Pancreas (tissue), 10 donors: ENCODE measurements around the gene TAF8. TPM values are rescaled to one million over a fixed set of nuclear protein-coding genes. Genes with fewer than 3 reads are reported as not detected.

Experiments
- ATAC-seq, 4 donors: fragments of 200-7000 bp; cut with Tn5 transposase; one replicate each; pipeline versions ENCODE4 v1.8.0 to v1.9.1; 2020; ENCODE audit warnings: mild to moderate bottlenecking in 4 of 4, moderate library complexity in 4 of 4
- DNase-seq, 6 donors: peaks; one replicate each; pipeline ENCODE4 v3.0.0-alpha.2; 2020
- FAIRE-seq: peaks from 2 replicates; lab custom pipeline; 2012; peaks lifted over from hg19 to GRCh38; lab: Jason Lieb, UNC
- H3K27ac ChIP-seq, 4 donors: fragments of 200-600 bp; sonication (generic); 1 replicate in 3 of 4; 2 replicates in 1 of 4; pipeline versions ENCODE4 v1.5.0 to v1.8.0; 2020
- H3K27me3 ChIP-seq, 4 donors: fragments of 200-600 bp; one replicate each; pipeline ENCODE4 v1.8.0; 2021
- H3K36me3 ChIP-seq, 3 donors: fragments of 200-600 bp; sonication (generic) in 1 of 3; one replicate each; pipeline versions ENCODE4 v1.5.0 to v1.8.0; 2020 to 2021
- H3K4me1 ChIP-seq, 3 donors: fragments of 200-600 bp; one replicate each; pipeline ENCODE4 v1.8.0; 2021
- H3K4me3 ChIP-seq, 4 donors: fragments of 200-600 bp; sonication (generic) in 2 of 4; one replicate each; pipeline versions ENCODE4 v1.5.0 to v1.8.0; 2020 to 2021
- H3K9me3 ChIP-seq, 4 donors: fragments of 200-600 bp; one replicate each; pipeline ENCODE4 v1.8.0; 2021
- CTCF ChIP-seq, 4 donors: fragments of 200-600 bp; sonication (generic) in 3 of 4; IDR thresholded peaks; one replicate each; pipeline versions ENCODE4 v1.5.0 to v1.8.0; 2021; ENCODE audit warnings: antibody characterized with exemption in 4 of 4
- WGBS, 2 donors: extraction: QIAGEN DNeasy Blood & Tissue Kit; methylation state at CpG; one replicate each; pipeline ENCODE4 v1.1.7; 2013; 5-methylcytosine and 5-hydroxymethylcytosine counted together
- intact Hi-C, 3 donors: fragments of 100-400 bp; cut with DNase I; formaldehyde crosslinking; loops; one replicate each; pipeline versions ENCODE4 v1.11.1 to v1.14.2; 2022
- polyA plus RNA-seq, 2 donors: library from polyadenylated mRNA; stranded (reverse); fragments of 200-250 nt; gene quantifications; one replicate each; pipeline ENCODE4 v1.2.3, GENCODE V29; 2013
- total RNA-seq, 6 donors: library from RNA; stranded (reverse); fragmentation: NEBNext Ultra II Directional in 4 of 6; extraction: Animal tissue kit (Norgen Biotek cat#: 25700) in 4 of 6; gene quantifications; one replicate each; pipeline versions ENCODE4 v1.2.1 to v1.2.4, GENCODE V29; 2021 to 2023
- donor health status: healthy with polysubstance abuse.
- donor health status: DM: no; HTN: no; CAD: no; lungs with moderate emphysema.
- donor health status: DM: no; HTN: no; CAD: no.
- donor health status: control.
- donor health status: control.
- donor health status: Bipolar disorder and iron deficiency.
- donor health status: DM: yes; HTN: yes; CAD: no.
- donor health status: DM: no; HTN: no; CAD: no.
- donor health status: DM: no; HTN: no; CAD: no.
- donor health status: DM: yes; HTN: yes; CAD: no.

The TAF8 gene
- total and polyA plus RNA-seq, 8 donors: 4.8 to 16.8 (median 8.4) TPM

GRCh38 chr6:42128460-42129359 is 78.4 kb downstream of the TAF8 start:
- H3K27me3 ChIP-seq: no peaks in the 10 kb centered on the region
- no peak for DNase-seq
- 76 to 77% methylated on average over 25 of the region's 25 CpGs for whole genome bisulfite sequencing, 2 donors
- no peak for FAIRE-seq
- no peak overlapping the region for H3K27ac ChIP-seq
- peak in 2 of 4 donors; percentile 41 to 43 for ATAC-seq
- no peaks in the 10 kb centered on the region for H3K4me1 ChIP-seq
- no peak for TF ChIP-seq CTCF (IDR thresholded peaks at IDR 0.05)
- intact Hi-C loops: no loop called here
- no peak overlapping the region for H3K4me3 ChIP-seq
- H3K9me3 ChIP-seq: no peaks in the 10 kb centered on the region
- peaks cover 0 to 29% (median 5%) of the 10 kb centered on the region in 3 donors for H3K36me3 ChIP-seq

- ATAC-seq (no peak), DNase-seq (no peak), FAIRE-seq (no peak)
- H3K27ac ChIP-seq: no peak overlapping the region
- intact Hi-C loops: no loop called here
- peaks cover 0 to 29% (median 5%) of the 10 kb centered on the region in 3 donors for H3K36me3 ChIP-seq
- TF ChIP-seq CTCF (IDR thresholded peaks at IDR 0.05): no peak
- H3K4me1 ChIP-seq: no peaks in the 10 kb centered on the region
- no peaks in the 10 kb centered on the region for H3K27me3 ChIP-seq
- WGBS, 2 donors: 84 to 85% methylated on average over 2 of the region's 2 CpGs
- no peaks in the 10 kb centered on the region for H3K9me3 ChIP-seq
- no peak overlapping the region for H3K4me3 ChIP-seq
Measured at GRCh38 chr6:42129360-42129676, 79.0 kb downstream of the TAF8 start.

- WGBS, 2 donors: 86 to 87% methylated on average over 11 of the region's 11 CpGs
- no peak for TF ChIP-seq CTCF (IDR thresholded peaks at IDR 0.05)
- intact Hi-C loops: no loop called here
Measured at GRCh38 chr6:42131531-42131930, 81.2 kb downstream of the TAF8 start.

GRCh38 chr6:42133926-42134325 is 83.6 kb downstream of the TAF8 start:
- 73% methylated on average over 4 of the region's 4 CpGs for WGBS, 2 donors
- TF ChIP-seq CTCF (IDR thresholded peaks at IDR 0.05): no peak
- Histone ChIP-seq H3K36me3 (no peaks in the 10 kb centered on the region), H3K27me3 (no peaks in the 10 kb centered on the region), H3K4me3 (no peak overlapping the region), H3K9me3 (no peaks in the 10 kb centered on the region), H3K4me1 (peaks cover 0 to 19% (median 14%) of the 10 kb centered on the region in 3 donors), H3K27ac (no peak overlapping the region)
- intact Hi-C loops: no loop called here
- no peak for FAIRE-seq
- no peak for DNase-seq
- no peak for ATAC-seq

More at GRCh38 chr6:42131531-42131930, 81.2 kb downstream of the TAF8 start:
- no peak for FAIRE-seq
- no peak overlapping the region for H3K4me3 ChIP-seq
- no peak for DNase-seq
- no peak for ATAC-seq
- peaks cover 0 to 12% (median 5%) of the 10 kb centered on the region in 3 donors for H3K36me3 ChIP-seq
- H3K27ac ChIP-seq: no peak overlapping the region
- H3K4me1 ChIP-seq: peaks cover 0 to 3% (median 0%) of the 10 kb centered on the region in 3 donors
- no peaks in the 10 kb centered on the region for H3K27me3 ChIP-seq
- no peaks in the 10 kb centered on the region for H3K9me3 ChIP-seq

GRCh38 chr6:42135161-42135560 is 84.8 kb downstream of the TAF8 start:
- WGBS, 2 donors: 89 to 94% methylated on average over 12 of the region's 12 CpGs
- DNase-seq: no peak
- H3K27me3 ChIP-seq: no peaks in the 10 kb centered on the region
- no peak for FAIRE-seq
- no peak for TF ChIP-seq CTCF (IDR thresholded peaks at IDR 0.05)
- H3K4me1 ChIP-seq: peaks cover 6 to 27% (median 22%) of the 10 kb centered on the region in 3 donors
- no peaks in the 10 kb centered on the region for H3K9me3 ChIP-seq
- H3K27ac ChIP-seq: no peak overlapping the region
- H3K4me3 ChIP-seq: no peak overlapping the region
- ATAC-seq: no peak
- intact Hi-C loops: no loop called here
- H3K36me3 ChIP-seq: no peaks in the 10 kb centered on the region
